Gastroesophageal sphincter (tissue), 4 donors: Measurements from ENCODE around the gene SYNE3. TPM values are rescaled to one million over a fixed set of nuclear protein-coding genes. Genes with fewer than 3 reads are reported as not detected.

ENCODE experiments used
- ATAC-seq: fragments of 150-250 bp; one replicate; pipeline ENCODE4 v1.9.1; 2016; ENCODE audit warnings: mild to moderate bottlenecking, moderate library complexity
- H3K27ac ChIP-seq, 4 donors: fragments of 200-600 bp; sonication (generic) in 3 of 4; 1 replicate in 3 of 4; 2 replicates in 1 of 4; pipeline ENCODE4 v1.5.1; 2016 to 2019
- H3K27me3 ChIP-seq: fragments of 200-600 bp; sonication (generic); one replicate; pipeline ENCODE4 v1.5.1; 2019
- H3K36me3 ChIP-seq, 2 donors: fragments of 200-600 bp; sonication (generic); one replicate each; pipeline ENCODE4 v1.5.1; 2019; ENCODE audit warnings: control low read depth in 1 of 2
- H3K4me1 ChIP-seq, 3 donors: fragments of 200-600 bp; sonication (generic); 1 replicate in 2 of 3; 2 replicates in 1 of 3; pipeline ENCODE4 v1.5.1; 2016 to 2019; ENCODE audit warnings: control low read depth in 2 of 3
- H3K4me3 ChIP-seq, 2 donors: fragments of 200-600 bp; sonication (generic); one replicate each; pipeline ENCODE4 v1.5.1; 2019; ENCODE audit warnings: mild to moderate bottlenecking in 1 of 2, moderate library complexity in 1 of 2
- H3K9me3 ChIP-seq, 3 donors: fragments of 200-600 bp; sonication (generic); one replicate each; pipeline ENCODE4 v1.5.1; 2017 to 2019; ENCODE audit warnings: control low read depth in 2 of 3
- EP300 ChIP-seq: sonication (generic); formaldehyde crosslinking; IDR thresholded peaks from one replicate; pipeline ENCODE4 v1.6.1; 2017; ENCODE audit warnings: antibody characterized with exemption, mild to moderate bottlenecking
- POLR2A ChIP-seq, 2 donors: fragments of 450-650 bp; IDR thresholded peaks; one replicate each; pipeline ENCODE4 v1.6.1; 2017; ENCODE audit warnings: antibody characterized with exemption in 2 of 2, mild to moderate bottlenecking in 2 of 2, moderate library complexity in 1 of 2
- POLR2AphosphoS5 ChIP-seq: sonication (generic); formaldehyde crosslinking; IDR thresholded peaks from one replicate; pipeline ENCODE4 v1.6.1; 2017; ENCODE audit warnings: antibody characterized with exemption
- WGBS, 2 donors: methylation state at CpG; one replicate each; pipeline ENCODE4 v1.1.5; 2018; ENCODE audit warnings: low coverage in 1 of 2; 5-methylcytosine and 5-hydroxymethylcytosine counted together
- total RNA-seq, 4 donors: library from RNA; depleted of rRNA; stranded (reverse); fragments of >200 nt; gene quantifications; one replicate each; pipeline ENCODE4 v1.1.0, GENCODE V29; 2016
- TF ChIP-seq, protein P1 (sequence below), 4 experiments: fragments of 200-600 bp in 2 of 4; fragments of 450-650 bp in 2 of 4; sonication (generic) in 1 of 4; IDR thresholded peaks; one replicate each; pipeline ENCODE4 v1.5.1; 2017 to 2019; ENCODE audit warnings: antibody characterized with exemption in 4 of 4, mild to moderate bottlenecking in 2 of 4, moderate library complexity in 2 of 4

Gene SYNE3
- 10 to 100 TPM; 16.5 to 28.0 (median 20.3) TPM for total RNA-seq

GRCh38 chr14:95516554-95517181 lies at the start of gene SYNE3:
TSS of gene SYNE3 (minus strand) at chr14:95516650. CDS start at chr14:95475821, 40,829 bp downstream.
- Histone ChIP-seq H3K36me3 (no peaks in the 10 kb centered on the region), H3K27ac (peak within 1 kb of the TSS; percentile 44 to 91 (median 84)), H3K9me3 (no peaks in the 10 kb centered on the region), H3K4me3 (peak within 1 kb of the TSS; percentile 51 to 80), H3K27me3 (peaks cover 44% of the 10 kb centered on the region), H3K4me1 (peaks cover 3 to 75% (median 42%) of the 10 kb centered on the region in 3 donors)
- no CpG with 5 or more reads among the region's 60 CpGs for WGBS, 2 donors
- TF ChIP-seq EP300 (no peak), POLR2A (IDR thresholded peaks at IDR 0.05) (no peak), POLR2AphosphoS5 (no peak)
- TF ChIP-seq, protein P1, sequence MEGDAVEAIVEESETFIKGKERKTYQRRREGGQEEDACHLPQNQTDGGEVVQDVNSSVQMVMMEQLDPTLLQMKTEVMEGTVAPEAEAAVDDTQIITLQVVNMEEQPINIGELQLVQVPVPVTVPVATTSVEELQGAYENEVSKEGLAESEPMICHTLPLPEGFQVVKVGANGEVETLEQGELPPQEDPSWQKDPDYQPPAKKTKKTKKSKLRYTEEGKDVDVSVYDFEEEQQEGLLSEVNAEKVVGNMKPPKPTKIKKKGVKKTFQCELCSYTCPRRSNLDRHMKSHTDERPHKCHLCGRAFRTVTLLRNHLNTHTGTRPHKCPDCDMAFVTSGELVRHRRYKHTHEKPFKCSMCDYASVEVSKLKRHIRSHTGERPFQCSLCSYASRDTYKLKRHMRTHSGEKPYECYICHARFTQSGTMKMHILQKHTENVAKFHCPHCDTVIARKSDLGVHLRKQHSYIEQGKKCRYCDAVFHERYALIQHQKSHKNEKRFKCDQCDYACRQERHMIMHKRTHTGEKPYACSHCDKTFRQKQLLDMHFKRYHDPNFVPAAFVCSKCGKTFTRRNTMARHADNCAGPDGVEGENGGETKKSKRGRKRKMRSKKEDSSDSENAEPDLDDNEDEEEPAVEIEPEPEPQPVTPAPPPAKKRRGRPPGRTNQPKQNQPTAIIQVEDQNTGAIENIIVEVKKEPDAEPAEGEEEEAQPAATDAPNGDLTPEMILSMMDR (IDR thresholded peaks at IDR 0.05): no peak
- peak; percentile 78 for ATAC-seq

DNA sequence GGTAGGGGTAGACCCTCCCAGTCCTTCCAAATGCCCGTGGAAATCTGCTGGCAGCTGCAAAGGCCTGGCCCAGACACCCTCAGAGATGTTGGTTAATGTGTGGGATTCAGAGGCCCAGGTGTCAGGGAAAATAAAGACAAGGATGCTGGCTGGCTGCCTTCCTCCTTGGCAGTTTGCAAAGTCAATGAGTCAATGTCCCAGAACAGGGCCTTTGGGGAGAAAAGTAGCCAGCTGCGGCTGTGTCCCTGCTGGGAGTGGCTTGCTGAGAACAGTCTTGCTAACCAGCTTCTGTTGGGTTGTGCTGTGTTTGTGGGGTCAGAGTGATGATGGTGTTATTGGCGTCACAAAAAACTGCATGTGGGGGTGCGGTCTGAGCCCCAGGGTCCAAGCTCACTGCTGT lies 47.6 kb upstream of the SYNE3 start:
- no peaks in the 10 kb centered on the region for H3K9me3 ChIP-seq
- peaks cover 0 to 6% (median 0%) of the 10 kb centered on the region in 3 donors for H3K4me1 ChIP-seq
- H3K36me3 ChIP-seq: no peaks in the 10 kb centered on the region
- H3K4me3 ChIP-seq: no peak overlapping the region
- 28 to 40% methylated on average over 1 to 2 of the region's 4 CpGs for whole genome bisulfite sequencing, 2 donors
- no peak for ATAC-seq
- no peaks in the 10 kb centered on the region for H3K27me3 ChIP-seq
- H3K27ac ChIP-seq: no peak overlapping the region
- TF ChIP-seq POLR2AphosphoS5 (no peak), EP300 (no peak), POLR2A (IDR thresholded peaks at IDR 0.05) (no peak)
- TF ChIP-seq, protein P1 (IDR thresholded peaks at IDR 0.05): no peak

- Histone ChIP-seq H3K9me3 (no peaks in the 10 kb centered on the region), H3K4me3 (no peak overlapping the region), H3K27me3 (no peaks in the 10 kb centered on the region), H3K4me1 (peaks cover 0 to 6% (median 0%) of the 10 kb centered on the region in 3 donors), H3K27ac (no peak overlapping the region), H3K36me3 (no peaks in the 10 kb centered on the region)
- no peak for ATAC-seq
- WGBS, 2 donors: 51 to 61% methylated on average over 6 to 7 of the region's 18 CpGs
- TF ChIP-seq POLR2A (IDR thresholded peaks at IDR 0.05): no peak
- TF ChIP-seq, protein P1 (IDR thresholded peaks at IDR 0.05): no peak
- no peak for TF ChIP-seq EP300
- no peak for TF ChIP-seq POLR2AphosphoS5
Observed at GRCh38 chr14:95562892-95563685, 46.6 kb upstream of the SYNE3 start.

DNA sequence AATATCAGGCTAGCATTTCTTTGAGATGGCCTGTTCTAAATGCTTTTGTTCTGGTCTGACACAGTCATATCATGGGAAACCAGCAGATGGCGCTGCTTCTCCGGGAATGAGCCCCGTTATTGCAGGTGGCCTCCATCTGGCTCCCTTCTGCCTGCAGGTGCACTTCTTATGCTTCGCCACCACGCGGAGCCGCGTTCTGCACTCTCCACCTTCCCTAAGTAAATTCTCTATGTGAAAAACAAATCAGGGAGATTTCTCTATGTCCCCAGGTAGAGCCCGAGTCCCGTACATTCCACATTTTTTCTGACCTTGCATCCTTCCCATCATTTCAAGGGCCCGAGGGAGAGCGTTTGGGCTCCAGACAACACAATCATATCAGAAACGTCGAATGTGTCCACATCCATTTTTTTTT lies 44.6 kb upstream of the SYNE3 start:
- peaks cover 0 to 6% (median 0%) of the 10 kb centered on the region in 3 donors for H3K4me1 ChIP-seq
- WGBS, 2 donors: 9% methylated on average over 12 to 14 of the region's 14 CpGs
- TF ChIP-seq POLR2AphosphoS5 (peak; percentile 61), EP300 (no peak)
- TF ChIP-seq, protein P1 (IDR thresholded peaks at IDR 0.05): peak; percentile 88 to 95 (median 91)
- no peaks in the 10 kb centered on the region for H3K27me3 ChIP-seq
- H3K4me3 ChIP-seq: no peak overlapping the region
- no peaks in the 10 kb centered on the region for H3K9me3 ChIP-seq
- ATAC-seq: peak; percentile 71
- H3K27ac ChIP-seq: no peak overlapping the region
- H3K36me3 ChIP-seq: no peaks in the 10 kb centered on the region
